OCI-LY3 (cell line): ENCODE measurements around the gene NR2C2.

Experiments used
- H2AFZ ChIP-seq: fragments of 200-600, 300-600 bp; shearing (Covaris generic); 2 replicates; pipeline ENCODE4 v1.6.0; 2014; ENCODE audit warnings: antibody characterized with exemption, low read depth, low read length
- H3K27ac ChIP-seq: fragments of 200-600, 300-600 bp; sonication (generic); 2 replicates; pipeline ENCODE4 v1.5.1; 2014; ENCODE audit warnings: mild to moderate bottlenecking, low read length, moderate library complexity, mixed read lengths
- H3K27me3 ChIP-seq: fragments of 200-600, 300-600 bp; sonication (generic); 2 replicates; pipeline ENCODE4 v1.6.1; 2014; ENCODE audit warnings: low read depth, low read length, mixed read lengths
- H3K36me3 ChIP-seq: fragments of 200-600, 300-600 bp; sonication (generic); replicated peaks from 2 replicates; pipeline ENCODE3; 2014; ENCODE audit warnings: low read depth, low read length, mixed read lengths
- H3K4me1 ChIP-seq: fragments of 300-600, 200-600 bp; sonication (generic); 2 replicates; pipeline ENCODE4 v1.6.1; 2014; ENCODE audit warnings: low read length, mixed read lengths
- H3K4me2 ChIP-seq: fragments of 200-600, 300-600 bp; sonication (generic); 2 replicates; pipeline ENCODE4 v1.6.1; 2014; ENCODE audit warnings: low read length, mixed read lengths
- H3K4me3 ChIP-seq: fragments of 300-600, 200-600 bp; sonication (generic); 2 replicates; pipeline ENCODE4 v1.5.1; 2014; ENCODE audit warnings: antibody characterized with exemption, mild to moderate bottlenecking, low read length, moderate library complexity
- H3K79me2 ChIP-seq: fragments of 300-600, 200-600 bp; shearing (Covaris generic); 2 replicates; pipeline ENCODE4 v1.6.1; 2014; ENCODE audit warnings: mild to moderate bottlenecking, low read length, mixed read lengths
- H3K9ac ChIP-seq: fragments of 300-600, 200-600 bp; shearing (Covaris generic); 2 replicates; pipeline ENCODE4 v1.6.0; 2014; ENCODE audit warnings: mild to moderate bottlenecking, low read length, moderate library complexity
- H3K9me3 ChIP-seq: fragments of 200-600, 300-600 bp; shearing (Covaris generic); 2 replicates; pipeline ENCODE4 v1.6.1; 2014; ENCODE audit warnings: low read length, mixed read lengths; ENCODE audit not compliant: insufficient read depth
- H4K20me1 ChIP-seq: fragments of 200-600, 300-600 bp; sonication (generic); 2 replicates; pipeline ENCODE4 v1.6.1; 2016; ENCODE audit warnings: low read length, mixed read lengths; ENCODE audit not compliant: insufficient read depth
- EZH2phosphoT487 ChIP-seq: fragments of 200-600 bp; shearing (Covaris generic); IDR thresholded peaks from 2 replicates; pipeline ENCODE4 v1.6.1; 2018; ENCODE audit warnings: antibody characterized with exemption, mixed run types, low read depth
- TF ChIP-seq, protein P1 (sequence below): fragments of 200-600, 300-600 bp; sonication (generic); IDR thresholded peaks from 2 replicates; pipeline ENCODE4 v1.5.1; 2014; ENCODE audit warnings: antibody characterized with exemption, low read length, low read depth

NR2C2 gene

DNA sequence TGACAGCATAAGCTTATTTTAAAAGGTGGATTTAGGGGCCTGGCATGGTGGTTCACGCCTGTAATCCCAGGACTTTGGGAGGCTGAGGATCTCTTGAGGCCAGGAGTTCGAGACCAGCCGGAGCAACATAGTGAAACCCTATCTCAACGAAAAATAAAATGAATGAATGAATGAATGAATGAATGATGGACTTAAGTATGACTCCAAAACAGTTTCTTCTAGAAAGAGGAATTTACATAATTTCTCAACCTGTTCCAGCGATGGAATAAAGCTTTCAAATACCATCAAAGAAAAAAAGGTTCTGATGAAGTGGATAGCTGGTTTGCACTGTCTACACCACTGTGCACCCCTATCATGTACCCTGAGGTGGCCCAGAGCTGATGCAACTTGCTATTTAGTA, 20.1 kb upstream of the NR2C2 start:
- no peak overlapping the region for H3K9ac ChIP-seq
- no peaks in the 10 kb centered on the region for H3K36me3 ChIP-seq
- TF ChIP-seq EZH2phosphoT487, result no peak
- TF ChIP-seq, protein P1, sequence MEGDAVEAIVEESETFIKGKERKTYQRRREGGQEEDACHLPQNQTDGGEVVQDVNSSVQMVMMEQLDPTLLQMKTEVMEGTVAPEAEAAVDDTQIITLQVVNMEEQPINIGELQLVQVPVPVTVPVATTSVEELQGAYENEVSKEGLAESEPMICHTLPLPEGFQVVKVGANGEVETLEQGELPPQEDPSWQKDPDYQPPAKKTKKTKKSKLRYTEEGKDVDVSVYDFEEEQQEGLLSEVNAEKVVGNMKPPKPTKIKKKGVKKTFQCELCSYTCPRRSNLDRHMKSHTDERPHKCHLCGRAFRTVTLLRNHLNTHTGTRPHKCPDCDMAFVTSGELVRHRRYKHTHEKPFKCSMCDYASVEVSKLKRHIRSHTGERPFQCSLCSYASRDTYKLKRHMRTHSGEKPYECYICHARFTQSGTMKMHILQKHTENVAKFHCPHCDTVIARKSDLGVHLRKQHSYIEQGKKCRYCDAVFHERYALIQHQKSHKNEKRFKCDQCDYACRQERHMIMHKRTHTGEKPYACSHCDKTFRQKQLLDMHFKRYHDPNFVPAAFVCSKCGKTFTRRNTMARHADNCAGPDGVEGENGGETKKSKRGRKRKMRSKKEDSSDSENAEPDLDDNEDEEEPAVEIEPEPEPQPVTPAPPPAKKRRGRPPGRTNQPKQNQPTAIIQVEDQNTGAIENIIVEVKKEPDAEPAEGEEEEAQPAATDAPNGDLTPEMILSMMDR, result no peak
- no peak overlapping the region for H2AFZ ChIP-seq
- no peak overlapping the region for H3K4me2 ChIP-seq
- H3K27ac ChIP-seq, result no peak overlapping the region
- H4K20me1 ChIP-seq, result no peaks in the 10 kb centered on the region
- peaks cover 13% of the 10 kb centered on the region for H3K27me3 ChIP-seq
- no peak overlapping the region for H3K4me3 ChIP-seq
- H3K9me3 ChIP-seq, result no peaks in the 10 kb centered on the region
- peaks cover 12% of the 10 kb centered on the region for H3K4me1 ChIP-seq
- no peaks in the 10 kb centered on the region for H3K79me2 ChIP-seq

DNA sequence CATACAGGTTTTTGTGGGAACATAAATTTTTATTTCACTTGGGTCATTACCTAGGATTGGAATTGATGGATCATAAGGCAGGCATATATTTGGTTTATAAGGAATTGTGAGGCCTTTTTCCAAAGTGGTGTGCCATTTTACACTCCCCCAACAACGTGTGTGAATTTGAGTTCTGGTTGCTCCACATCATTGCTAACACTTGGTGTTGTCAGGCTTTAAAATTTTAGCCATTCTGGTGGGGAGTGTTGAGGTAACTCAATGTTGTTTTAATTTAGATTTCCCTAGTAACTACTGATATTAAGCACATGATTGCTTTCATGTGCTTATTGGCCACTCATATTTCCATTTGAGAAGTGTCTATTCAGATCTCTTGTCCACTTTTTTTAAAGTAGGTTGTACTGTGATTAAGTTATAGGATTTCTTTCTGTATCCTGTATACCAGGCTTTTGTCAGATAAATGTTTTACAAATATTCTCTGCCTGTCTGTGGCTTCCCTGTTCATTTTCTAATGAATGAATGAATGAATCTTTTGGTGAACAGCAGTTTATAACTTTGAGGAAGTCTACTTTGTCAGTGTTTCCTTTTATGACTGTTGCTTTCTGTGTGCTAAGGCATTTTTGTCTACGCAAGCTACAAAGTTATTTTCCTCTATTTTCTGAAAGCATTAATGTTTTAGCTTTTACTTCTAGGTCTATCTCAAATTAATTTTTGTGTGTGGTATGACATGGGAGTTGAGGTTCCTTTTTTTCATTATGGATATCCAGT, 17.9 kb upstream of the NR2C2 start:
- Histone ChIP-seq H4K20me1 (no peaks in the 10 kb centered on the region), H3K27ac (no peak overlapping the region), H3K27me3 (peaks cover 4% of the 10 kb centered on the region), H3K4me3 (no peak overlapping the region), H3K79me2 (no peaks in the 10 kb centered on the region), H3K36me3 (no peaks in the 10 kb centered on the region), H3K9me3 (no peaks in the 10 kb centered on the region), H2AFZ (peak overlapping the region; percentile 39; the same call in 1 of the 2 replicates), H3K4me2 (no peak overlapping the region), H3K9ac (no peak overlapping the region), H3K4me1 (peaks cover 12% of the 10 kb centered on the region)
- no peak for TF ChIP-seq EZH2phosphoT487
- TF ChIP-seq, protein P1, result no peak

DNA sequence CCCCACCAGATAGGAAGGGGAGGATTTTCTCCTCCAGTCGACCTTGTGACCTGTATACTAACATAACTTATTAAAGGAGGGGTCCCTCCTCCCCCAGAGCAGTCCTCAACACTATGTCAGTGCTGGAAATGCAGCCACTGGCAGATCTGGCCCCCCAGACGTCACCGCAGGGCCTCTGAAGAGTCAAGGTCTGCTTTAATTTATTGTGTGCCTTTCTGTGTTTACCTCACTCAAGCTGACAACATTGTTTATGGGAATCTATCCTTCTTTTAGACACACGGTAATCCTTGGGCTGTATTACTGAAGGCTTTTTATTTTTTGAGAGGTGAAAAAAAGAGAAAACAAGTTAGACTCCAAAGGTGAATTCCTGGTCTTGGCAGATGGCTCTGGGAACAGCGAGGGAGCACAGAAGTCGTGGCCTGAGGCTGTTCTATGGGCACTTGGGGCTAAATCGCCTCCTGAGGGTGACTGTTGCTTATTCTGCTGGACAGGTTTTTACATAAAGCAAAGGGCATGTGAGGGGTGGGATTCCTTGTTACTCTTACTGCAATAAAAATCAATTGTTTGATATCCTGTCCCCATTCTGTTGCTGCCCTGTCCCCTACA, 13.5 kb upstream of the NR2C2 start:
- peaks cover 9% of the 10 kb centered on the region for H3K4me1 ChIP-seq
- TF ChIP-seq EZH2phosphoT487, result no peak
- TF ChIP-seq, protein P1, result no peak
- H2AFZ ChIP-seq, result no peak overlapping the region
- H3K27me3 ChIP-seq, result no peaks in the 10 kb centered on the region
- no peaks in the 10 kb centered on the region for H3K9me3 ChIP-seq
- no peak overlapping the region for H3K4me2 ChIP-seq
- no peaks in the 10 kb centered on the region for H4K20me1 ChIP-seq
- H3K27ac ChIP-seq, result no peak overlapping the region
- H3K36me3 ChIP-seq, result no peaks in the 10 kb centered on the region
- no peak overlapping the region for H3K4me3 ChIP-seq
- H3K9ac ChIP-seq, result no peak overlapping the region
- no peaks in the 10 kb centered on the region for H3K79me2 ChIP-seq

DNA sequence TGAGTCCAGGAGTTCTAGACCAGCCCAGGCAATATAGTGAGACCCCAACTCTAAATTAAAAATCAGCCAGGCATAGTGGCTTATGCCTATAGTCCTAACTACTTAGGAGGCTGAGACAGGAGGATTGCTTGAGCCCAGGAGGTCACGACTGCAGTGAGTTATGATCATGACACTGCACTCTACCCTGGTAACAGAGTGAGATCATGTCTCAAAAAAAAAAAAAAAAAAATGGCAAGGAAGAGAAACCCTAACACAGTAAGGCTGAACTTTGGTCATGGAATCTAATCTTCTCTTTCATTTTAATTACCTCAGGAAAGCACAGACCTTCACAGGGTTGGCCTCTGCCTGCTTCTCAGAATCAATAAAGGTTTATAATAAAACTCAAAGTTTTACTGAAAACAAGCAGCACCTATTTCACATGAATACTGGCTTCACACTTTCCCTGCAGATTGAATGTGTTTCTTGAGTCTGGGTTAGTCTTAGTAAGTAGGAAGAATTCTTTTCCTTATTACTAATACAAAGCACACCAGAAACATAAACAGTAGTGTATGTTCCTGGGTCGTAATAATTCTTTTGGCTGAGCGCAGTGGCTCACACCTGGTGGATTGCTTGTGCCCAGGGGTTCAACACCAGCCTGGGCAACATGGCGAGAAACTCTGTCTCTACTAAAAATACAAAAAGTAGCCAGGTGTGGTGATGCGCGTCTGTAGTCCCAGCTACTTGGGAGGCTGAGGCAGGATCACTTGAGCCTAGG, 11.6 kb upstream of the NR2C2 start:
- Histone ChIP-seq H3K27ac (no peak overlapping the region), H3K4me1 (no peaks in the 10 kb centered on the region), H3K4me2 (no peak overlapping the region), H3K36me3 (no peaks in the 10 kb centered on the region), H3K9ac (no peak overlapping the region), H4K20me1 (no peaks in the 10 kb centered on the region), H2AFZ (no peak overlapping the region), H3K79me2 (no peaks in the 10 kb centered on the region), H3K27me3 (no peaks in the 10 kb centered on the region), H3K9me3 (no peaks in the 10 kb centered on the region), H3K4me3 (no peak overlapping the region)
- TF ChIP-seq, protein P1, result no peak
- no peak for TF ChIP-seq EZH2phosphoT487
